Activated CD8-positive, alpha-beta memory T cell treated with anti-CD3 and anti-CD28 coated beads for 36 hours (primary cell): ENCODE data around the gene MISP3. TPM values are rescaled to one million over a fixed set of nuclear protein-coding genes. Genes with fewer than 3 reads are reported as not detected.

Experiments
- CTCF ChIA-PET: fragments of 350-600 bp; sonication (Branson Sonifier 250); formaldehyde crosslinking; loops from one replicate; lab custom pipeline; 2021; ENCODE audit warnings: antibody characterized with exemption; lab: Charles Lee
- POLR2A ChIA-PET: fragments of 350-600 bp; sonication (Branson Sonifier 250); formaldehyde crosslinking; loops from one replicate; lab custom pipeline; 2021; ENCODE audit warnings: antibody characterized with exemption; lab: Charles Lee
- total RNA-seq, 2 experiments: library from RNA; stranded (reverse); gene quantifications; one replicate each; pipeline ENCODE4 v1.2.3, GENCODE V29; 2021

The MISP3 gene
- total RNA-seq, 2 experiments from 2014 or later = 1.0 to 1.1 TPM

DNA sequence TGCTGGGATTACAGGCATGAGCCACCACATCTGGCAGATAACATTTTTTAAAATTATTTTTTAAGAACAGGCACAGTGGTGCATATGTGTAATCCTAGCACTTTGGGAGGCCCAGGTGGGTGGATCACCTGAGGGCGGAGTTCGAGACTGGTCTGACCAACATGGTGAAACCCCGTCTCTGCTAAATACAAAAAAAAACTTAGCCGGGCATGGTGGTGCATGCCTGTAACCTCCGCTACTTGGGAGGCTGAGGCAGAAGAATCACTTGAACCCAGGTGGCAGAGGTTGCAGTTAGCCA, 10.1 kb upstream of the MISP3 start:
- POLR2A ChIA-PET = no interaction called here
- CTCF ChIA-PET = no interaction called here

DNA sequence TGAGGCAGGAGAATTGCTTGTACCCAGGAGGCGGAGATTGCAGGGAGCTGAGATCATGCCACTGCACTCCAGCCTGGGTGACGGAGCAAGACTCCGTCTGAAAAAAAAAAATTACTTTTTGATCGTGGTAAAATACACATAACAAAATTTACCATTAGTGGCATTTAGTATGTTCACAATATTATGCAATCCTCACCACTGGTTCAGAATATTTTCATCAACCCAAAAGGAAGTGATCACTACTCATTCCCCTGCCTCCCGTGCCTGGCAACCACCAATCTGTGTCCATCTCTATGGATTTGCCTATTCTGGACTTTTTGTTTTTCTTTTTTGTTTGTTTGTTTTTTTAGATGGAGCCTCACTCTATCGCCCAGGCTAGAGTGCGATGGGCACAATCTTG, 9.5 kb upstream of the MISP3 start:
- ChIA-PET CTCF (no interaction called here), POLR2A (no interaction called here)

DNA sequence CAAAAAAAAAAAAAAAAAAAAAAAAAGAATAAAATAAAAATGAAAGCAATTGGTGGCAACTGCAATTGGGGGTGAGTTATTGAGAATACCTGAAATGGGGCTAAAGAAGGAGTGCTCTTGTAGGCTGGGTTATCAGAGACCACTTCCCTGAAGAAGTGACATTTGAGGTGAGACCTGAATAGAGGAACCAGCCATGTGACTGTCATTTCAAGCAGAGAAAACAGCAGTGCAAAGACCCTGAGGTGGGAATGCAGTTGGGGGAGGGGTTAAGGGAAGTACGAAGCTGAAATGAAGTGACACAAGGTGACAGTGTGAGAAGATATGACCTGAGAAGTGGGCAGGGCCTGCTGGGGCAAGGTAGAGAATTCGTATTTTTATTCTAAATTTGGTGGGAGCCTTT, 6.5 kb upstream of the MISP3 start:
- ChIA-PET POLR2A (no interaction called here), CTCF (interaction anchor here (0.7 to 0.9 kb wide), 3 partner anchors 12 to 181 kb away, joined by 3 to 8 read pairs (median 3); no protein-coding TSS in a partner anchor)

DNA sequence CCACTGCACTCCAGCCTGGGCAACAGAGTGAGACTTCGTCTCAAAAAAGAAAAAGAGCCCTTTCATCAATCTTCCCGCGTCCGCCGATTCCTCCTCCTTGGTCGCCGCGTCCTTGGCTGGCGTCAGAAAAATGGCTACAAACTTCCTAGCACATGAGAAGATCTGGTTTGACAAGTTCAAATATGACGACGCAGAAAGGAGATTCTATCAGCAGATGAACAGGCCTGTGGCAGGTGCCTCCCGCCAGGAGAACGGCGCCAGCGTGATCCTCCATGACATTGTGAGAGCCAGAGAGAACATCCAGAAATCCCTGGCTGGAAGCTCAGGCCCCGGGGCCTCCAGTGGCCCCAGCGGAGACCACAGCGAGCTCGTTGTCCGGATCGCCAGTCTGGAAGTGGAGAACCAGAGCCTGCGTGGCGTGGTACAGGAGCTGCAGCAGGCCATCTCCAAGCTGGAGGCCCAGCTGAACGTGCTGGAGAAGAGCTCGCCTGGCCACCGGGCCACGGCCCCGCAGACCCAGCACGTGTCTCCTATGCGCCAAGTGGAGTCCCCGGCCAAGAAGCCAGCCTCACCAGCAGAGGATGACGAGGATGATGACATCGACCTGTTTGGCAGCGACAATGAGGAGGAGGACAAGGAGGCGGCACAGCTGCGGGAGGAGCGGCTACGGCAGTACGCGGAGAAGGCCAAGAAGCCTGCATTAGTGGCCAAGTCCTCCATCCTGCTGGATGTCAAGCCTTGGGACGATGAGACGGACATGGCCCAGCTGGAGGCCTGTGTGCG, 2.1 kb upstream of the MISP3 start:
- CTCF ChIA-PET = interaction anchor here (0.6 to 5.3 kb wide), 11 partner anchors 11 to 191 kb away, joined by 3 to 37 read pairs (median 5); partner anchors contain the start of genes NANOS3 and PALM3
- POLR2A ChIA-PET = no interaction called here

DNA sequence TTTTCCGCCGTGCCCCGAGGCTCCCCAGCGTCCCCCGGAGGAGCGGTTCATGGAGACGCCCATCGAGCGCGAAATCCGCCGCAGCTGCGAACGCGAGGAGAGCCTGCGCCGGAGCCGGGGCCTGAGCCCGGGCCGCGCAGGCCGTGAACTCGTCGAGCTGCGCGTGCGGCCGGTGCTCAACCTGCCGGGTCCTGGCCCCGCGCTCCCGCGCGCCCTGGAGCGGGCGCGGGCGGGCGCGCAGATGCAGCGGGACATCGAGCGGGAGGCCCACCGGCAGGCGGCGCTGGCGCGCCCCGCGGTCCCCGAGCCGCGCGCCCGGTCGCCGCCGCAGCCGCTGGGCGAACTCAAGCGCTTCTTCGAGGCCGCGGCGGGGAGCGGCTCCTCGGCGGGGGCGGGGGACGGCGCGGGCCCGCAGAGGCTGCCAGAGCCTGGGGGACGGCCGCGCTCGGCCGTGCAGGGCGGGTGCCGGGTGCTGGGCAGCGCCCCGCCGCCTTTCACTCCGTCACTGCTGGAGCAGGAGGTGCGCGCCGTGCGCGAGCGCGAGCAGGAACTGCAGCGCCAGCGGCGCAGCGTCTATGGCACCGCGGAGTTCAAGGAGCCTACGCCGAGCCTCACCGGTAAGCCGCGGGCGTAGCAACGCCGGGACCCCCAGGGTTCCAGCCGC, 807 bp downstream of the MISP3 start:
- POLR2A ChIA-PET = interaction anchor here (0.6 kb wide), 1 partner anchor 24 kb away, joined by 4 read pairs; no protein-coding TSS in a partner anchor

DNA sequence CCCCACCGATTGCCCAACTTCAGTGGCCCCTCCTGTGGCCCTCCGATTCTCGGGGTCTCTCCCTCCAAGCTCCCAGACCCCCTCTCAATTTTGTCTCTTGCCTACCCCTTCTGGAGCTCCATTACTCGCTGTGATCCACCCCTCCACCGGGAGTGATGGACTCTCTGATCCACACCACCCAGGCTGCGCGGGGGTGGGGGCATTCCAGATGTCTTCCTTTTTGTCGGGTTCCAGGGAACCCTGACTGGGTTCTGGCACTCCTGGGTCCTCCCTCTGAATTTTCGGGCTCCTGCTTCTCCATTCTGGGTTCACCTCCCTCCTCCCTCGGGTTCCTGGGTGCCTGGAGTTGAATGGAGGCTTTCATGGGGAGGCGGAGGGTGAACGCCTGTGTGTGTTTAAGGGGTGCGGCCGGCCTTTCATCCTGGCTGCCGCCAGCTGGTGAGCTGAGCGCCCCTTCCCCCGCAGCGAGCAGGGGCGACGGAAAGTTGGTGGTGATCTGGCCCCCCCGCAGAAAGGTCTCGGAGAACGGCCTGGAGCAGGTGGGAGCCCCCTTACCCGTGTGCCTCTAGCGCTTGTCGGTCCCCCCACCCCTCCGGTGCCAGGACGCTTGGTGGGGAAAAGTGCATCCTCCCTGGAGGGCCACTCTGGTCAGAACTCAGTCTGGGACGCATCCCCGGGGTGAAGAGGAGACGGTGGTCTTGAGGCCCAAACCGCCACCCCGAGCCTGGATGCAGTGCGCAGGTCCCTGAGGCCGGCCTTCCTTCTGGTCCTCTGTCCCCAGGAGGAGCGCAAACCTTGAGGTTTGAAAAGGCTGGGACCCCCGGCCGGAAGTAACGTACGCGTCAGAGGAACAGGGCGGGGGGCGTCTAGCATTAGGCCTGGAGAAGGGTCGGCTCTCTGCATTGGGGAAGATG, 1.6 kb downstream of the MISP3 start:
- CTCF ChIA-PET = interaction anchor here (0.6 to 5.3 kb wide), 17 partner anchors 8 to 332 kb away, joined by 3 to 37 read pairs (median 4); partner anchors contain the start of genes ASF1B and PALM3
- POLR2A ChIA-PET = no interaction called here

More for the DNA sequence above, 807 bp downstream of the MISP3 start:
- CTCF ChIA-PET = interaction anchor here (0.6 to 5.3 kb wide), 27 partner anchors 8 to 333 kb away, joined by 3 to 37 read pairs (median 4); partner anchors contain the start of genes ASF1B, IL27RA, NANOS3 and PALM3

DNA sequence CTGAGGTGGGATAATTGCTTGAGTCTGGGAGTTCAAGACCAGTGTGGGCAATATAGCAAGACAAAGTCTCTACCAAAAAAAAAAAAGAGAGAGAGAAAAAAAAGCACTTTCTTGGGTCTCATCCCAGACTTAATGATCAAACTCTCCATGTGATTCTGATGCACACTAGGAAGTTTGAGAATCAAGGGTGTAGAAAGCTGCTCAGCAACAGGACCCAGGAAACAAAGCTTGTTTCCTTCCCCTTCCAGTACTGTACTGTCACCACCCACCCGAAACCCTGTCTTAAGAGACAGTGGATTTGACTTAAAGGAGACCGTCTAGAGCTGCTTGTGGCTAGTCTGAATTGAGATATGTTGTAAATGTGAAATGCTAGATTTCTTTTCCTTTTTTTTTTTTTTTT, 5.8 kb downstream of the MISP3 start:
- ChIA-PET POLR2A (interaction anchor here (0.7 kb wide), 2 partner anchors 21 to 25 kb away, joined by 3 to 7 read pairs; no protein-coding TSS in a partner anchor), CTCF (interaction anchor here (0.6 to 0.7 kb wide), 3 partner anchors 13 to 234 kb away, joined by 3 to 8 read pairs (median 4); no protein-coding TSS in a partner anchor)

DNA sequence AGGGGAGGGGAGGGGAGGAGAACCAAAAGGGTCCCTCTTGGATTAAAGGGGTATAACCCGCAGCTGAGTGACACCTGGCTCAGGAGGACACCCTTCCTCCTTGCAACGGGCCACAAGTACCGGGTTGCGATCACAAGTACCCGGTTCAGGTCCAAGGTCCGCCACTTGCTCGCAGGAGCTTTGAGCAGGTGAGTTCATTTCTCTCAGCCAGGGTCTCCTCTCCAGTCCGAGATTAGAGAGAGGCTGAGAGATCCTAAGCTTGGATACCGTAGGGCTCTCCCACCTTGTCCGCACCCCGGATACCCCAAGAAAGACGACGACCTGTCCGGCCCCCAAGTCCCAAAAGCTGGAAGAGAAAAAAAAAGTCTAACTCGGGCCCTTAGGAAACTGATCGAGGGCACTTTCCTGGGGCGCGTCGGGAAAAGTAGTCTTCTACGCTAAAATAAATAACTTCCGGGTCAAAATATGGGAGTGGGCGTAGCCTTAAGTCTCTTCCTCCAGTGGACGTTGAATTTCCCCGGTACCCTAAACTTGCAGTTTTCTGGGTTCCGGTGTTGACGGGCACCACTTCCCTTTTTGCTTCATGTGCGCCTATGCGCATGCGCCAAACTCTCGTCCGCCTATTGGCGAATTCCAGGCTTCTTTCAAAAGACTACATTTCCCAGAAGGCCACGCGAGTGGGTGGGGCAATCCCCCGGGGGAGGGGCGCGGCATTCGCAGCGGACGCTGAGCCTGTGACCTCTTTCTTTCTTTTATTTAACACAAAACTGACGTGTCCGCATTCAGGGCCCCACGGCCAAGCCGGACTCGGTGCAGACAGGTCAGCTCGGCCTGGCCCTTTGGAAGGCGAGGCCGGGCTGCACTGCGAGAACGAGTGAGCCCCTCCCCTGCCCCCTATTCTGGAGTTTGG, 8.6 kb downstream of the MISP3 start:
- ChIA-PET POLR2A (interaction anchor here (0.6 to 1.0 kb wide), 5 partner anchors 11 to 356 kb away, joined by 3 to 4 read pairs (median 3); partner anchors contain the start of gene ASF1B), CTCF (interaction anchor here (0.6 to 2.2 kb wide), 7 partner anchors 8 to 202 kb away, joined by 3 to 9 read pairs (median 7); partner anchors contain the start of genes ASF1B and MISP3)

DNA sequence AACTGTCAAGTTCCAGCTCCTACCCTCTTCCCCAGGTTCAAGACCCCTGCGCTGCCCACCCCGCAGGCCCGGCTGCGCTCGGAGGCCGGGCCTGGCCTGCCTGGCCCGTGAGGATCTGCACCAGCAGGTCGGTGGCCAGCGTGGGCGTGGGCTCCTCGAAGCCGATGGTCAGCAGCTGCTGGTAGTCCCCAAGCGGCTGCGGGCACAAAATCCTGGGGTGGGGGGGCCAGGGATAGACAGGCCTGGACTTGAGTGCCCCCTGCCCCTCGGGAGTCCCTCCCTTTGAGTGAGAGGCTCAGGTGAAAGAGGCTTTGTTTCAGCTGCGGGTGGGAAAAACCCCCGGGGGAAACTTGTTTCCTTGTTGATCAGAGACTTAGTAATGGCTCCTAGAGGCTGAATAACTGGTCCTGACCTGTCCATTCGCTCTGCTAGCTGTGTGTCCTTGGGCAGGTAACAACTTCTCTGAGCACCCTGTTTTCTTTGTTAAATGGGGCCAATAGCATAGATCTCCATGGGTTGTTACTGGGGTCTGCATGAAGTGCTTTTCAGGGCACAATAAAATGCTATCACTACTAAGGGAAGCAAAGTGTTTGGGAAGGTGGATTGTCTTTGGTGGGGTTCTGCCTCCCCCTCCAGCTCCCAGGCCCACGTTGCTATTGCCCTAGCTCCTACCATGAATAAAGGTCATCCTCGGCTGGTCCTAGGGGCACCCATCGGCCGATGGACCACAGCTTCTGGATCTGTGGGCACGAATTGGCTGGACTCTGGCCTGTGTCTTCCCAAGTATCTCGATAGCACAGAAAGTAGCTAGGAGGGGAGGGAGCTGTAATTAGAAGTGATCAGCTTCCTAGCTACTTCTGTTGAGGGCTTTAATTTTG, 9.4 kb downstream of the MISP3 start:
- CTCF ChIA-PET = interaction anchor here (1.8 to 2.2 kb wide), 4 partner anchors 9 to 55 kb away, joined by 7 to 9 read pairs (median 7); partner anchors contain the start of gene ASF1B
- POLR2A ChIA-PET = interaction anchor here (0.6 to 1.0 kb wide), 3 partner anchors 10 to 356 kb away, joined by 3 to 4 read pairs (median 3); partner anchors contain the start of gene ASF1B

DNA sequence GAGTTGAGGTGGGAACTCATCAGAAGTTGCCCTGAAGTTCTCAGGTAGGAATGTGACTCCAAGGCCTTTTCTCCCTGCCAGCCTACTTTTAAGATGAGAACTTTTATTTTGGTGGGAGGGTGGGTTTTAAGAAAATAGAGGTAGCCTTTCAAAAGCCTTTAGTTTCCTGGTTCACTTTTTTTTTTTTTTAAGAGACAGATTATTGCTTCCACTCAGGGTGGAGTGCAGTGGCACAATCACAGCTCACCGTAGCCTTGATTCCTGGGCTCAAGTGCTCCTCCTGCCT, 10.0 kb downstream of the MISP3 start:
- POLR2A ChIA-PET = interaction anchor here (1.0 kb wide), 1 partner anchor 9 kb away, joined by 4 read pairs; no protein-coding TSS in a partner anchor
- CTCF ChIA-PET = interaction anchor here (2.2 kb wide), 2 partner anchors 9 to 23 kb away, joined by 7 read pairs; no protein-coding TSS in a partner anchor

DNA sequence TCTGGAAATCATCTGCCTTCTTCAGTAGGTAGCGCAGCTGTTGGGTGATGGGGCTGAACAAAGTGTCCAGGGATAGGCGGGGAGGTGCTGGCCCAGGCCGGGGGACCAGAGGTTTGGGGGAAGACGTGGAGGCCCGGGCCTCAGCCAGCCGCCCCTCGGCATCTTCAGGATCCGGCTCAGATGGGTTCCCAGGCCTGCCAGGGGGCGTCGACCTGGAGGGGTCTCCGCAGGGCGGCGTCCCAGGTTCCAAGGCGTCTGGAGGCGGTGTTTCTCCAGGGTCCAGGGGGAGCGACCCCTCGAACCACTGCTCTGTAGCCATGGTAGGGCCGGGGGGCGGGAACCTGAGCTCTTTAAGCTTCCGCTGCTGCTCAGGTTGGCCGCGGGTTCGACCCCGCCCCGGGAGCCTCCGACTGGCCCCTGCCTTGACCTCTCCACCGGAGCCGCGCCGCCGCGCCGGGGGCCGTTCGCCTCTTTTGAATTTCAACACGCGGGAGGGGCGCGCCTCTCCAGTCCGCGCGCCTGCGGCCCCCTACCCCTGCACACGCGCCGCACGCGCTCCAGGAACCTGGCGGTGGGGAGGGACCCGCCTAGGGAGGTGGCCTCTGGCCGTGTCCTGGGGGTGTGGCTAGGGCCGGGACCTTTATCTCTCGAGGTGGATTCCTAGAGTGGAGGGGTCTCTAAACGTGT, 12.9 kb downstream of the MISP3 start, which contains the start of gene C19orf67:
TSS of gene C19orf67 (minus strand) at position 475 of the 687 bp plus-strand sequence. CDS start at position 319, 156 bp downstream.
- CTCF ChIA-PET = interaction anchor here (1.1 kb wide), 1 partner anchor 29 kb away, joined by 5 read pairs; no protein-coding TSS in a partner anchor
- POLR2A ChIA-PET = no interaction called here

DNA sequence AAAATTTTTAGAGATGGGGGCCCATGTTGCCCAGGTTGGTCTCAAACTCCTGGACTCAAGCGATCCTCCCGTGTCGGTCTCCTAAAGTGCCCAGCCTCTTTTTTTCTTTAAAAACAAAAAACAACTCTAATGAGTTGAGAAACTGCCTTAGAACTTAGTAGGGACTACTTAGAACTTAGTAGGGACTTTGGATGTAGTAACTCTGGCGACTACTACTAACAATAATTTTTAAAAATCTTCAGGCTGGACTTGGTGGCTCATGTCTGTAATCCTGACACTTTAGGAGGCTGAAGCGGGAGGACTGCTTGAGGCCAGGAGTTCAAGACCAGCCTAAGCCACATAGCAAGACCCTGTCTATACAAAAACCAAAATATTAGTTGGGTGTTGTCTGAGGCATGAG, 13.5 kb downstream of the MISP3 start:
- CTCF ChIA-PET = no interaction called here

DNA sequence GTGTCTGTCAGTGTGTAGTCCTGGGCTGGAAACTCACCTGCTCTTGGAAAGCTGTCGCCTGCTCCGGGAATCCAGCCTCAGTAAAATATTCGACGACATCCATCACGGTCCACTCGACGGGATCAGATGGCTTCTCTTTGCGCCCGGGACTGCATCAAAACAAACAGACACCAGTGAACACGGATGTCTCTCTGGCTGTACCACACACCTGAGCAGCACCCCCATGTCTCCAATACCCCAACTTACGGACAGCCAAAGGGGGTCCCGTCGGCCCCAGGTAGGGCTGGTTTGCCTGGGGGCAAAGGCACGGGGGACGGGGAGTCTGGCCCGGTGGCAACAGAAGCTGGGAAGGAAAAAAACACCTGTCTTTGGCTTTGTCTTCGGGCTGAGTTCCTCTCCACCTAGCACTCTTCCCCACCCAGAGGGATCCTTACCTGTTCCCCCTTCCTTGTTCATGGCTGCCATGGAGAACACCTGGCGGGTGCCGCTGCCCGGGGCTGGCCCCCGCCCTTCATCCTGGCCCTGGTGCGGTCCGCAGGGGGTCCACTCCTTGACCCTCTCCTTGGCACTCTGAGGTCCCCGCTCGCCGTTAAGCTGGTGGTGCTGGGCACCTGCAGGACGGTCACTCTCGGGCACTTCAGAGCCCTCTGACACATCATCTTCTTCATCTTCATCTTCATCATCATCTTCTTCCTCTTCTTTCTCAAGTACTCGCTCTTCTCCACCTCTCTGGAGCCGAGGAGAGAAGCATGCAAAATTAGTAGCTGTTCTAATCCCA, 16.2 kb downstream of the MISP3 start:
- CTCF ChIA-PET = interaction anchor here (0.7 kb wide), 1 partner anchor 13 kb away, joined by 4 read pairs; no protein-coding TSS in a partner anchor
- POLR2A ChIA-PET = no interaction called here

More for the DNA sequence above, 13.5 kb downstream of the MISP3 start:
- POLR2A ChIA-PET = no interaction called here

DNA sequence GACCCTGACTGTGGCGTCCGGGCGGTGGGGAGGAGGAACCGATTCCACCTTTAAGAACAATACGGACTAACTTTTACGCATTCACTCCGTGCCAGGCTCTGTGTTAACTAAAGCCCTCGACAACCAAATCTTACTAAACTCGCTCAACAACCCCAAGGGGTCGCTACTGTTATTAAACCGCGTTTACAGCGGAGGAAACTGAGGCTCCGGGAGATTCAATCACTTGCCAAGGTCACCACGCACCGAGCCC, 16.8 kb downstream of the MISP3 start:
- ChIA-PET CTCF (interaction anchor here (0.7 kb wide), 1 partner anchor 14 kb away, joined by 4 read pairs; no protein-coding TSS in a partner anchor), POLR2A (no interaction called here)
